K562 (cell line): Measurements from ENCODE around the gene BMI1. TPM values are rescaled to one million over a fixed set of nuclear protein-coding genes. Genes with fewer than 3 reads are reported as not detected.
A peak's percentile ranks its signal among the peaks of the same experiment; 100 is the strongest.

ENCODE experiments used
- ATAC-seq: fragments of 200-7000 bp; cut with Tn5 transposase; 3 replicates; pipeline ENCODE4 v1.9.1; 2020; ENCODE audit warnings: moderate library complexity
- BruUV-seq: library from RNA; stranded (reverse); fragments of 400-500 nt; replicated peaks from 2 replicates; lab custom pipeline; 2021; lab: Mats Ljungman, UMichigan
- CTCF ChIA-PET: fragments of 300-600 bp; formaldehyde crosslinking; extraction: SDS; loops from one replicate; lab custom pipeline; 2021; ENCODE audit warnings: low intra/inter-chr PET ratio; lab: Yijun Ruan, JAX
- POLR2A ChIA-PET: fragments of 300-600, 350-650 bp; sonication (Branson Sonifier 250); formaldehyde crosslinking; extraction: SDS; loops from one replicate; lab custom pipeline; 2021; ENCODE audit warnings: antibody characterized with exemption, inconsistent platforms; lab: Yijun Ruan, JAX
- DNase-seq, 4 experiments: peaks; one replicate each; pipeline versions ENCODE4 v3.0.0 to v3.0.0-alpha.2; 2011 to 2018; ENCODE audit warnings: low spot score in 3 of 4, mixed read lengths in 3 of 4; ENCODE audit errors: extremely low read depth in 1 of 4
- FAIRE-seq: peaks from 2 replicates; lab custom pipeline; 2011; peaks lifted over from hg19 to GRCh38; lab: Jason Lieb, UNC
- H2AFZ ChIP-seq: 2 replicates; pipeline ENCODE4 v1.6.0; 2011; ENCODE audit warnings: low read depth, low read length, control low read depth, inconsistent platforms
- H3K27ac ChIP-seq: fragments of 200-600 bp; 3 replicates; pipeline ENCODE4 v1.8.0; 2011; ENCODE audit warnings: low read depth, mild to moderate bottlenecking, control low read depth, inconsistent platforms, low read length, moderate library complexity, mixed read lengths; ENCODE audit errors: extremely low read depth
- H3K27me3 ChIP-seq, 2 experiments: fragments of 300-600 bp in 1 of 2; 2 replicates in 1 of 2; 3 replicates in 1 of 2; pipeline versions ENCODE4 v1.6.0 to v1.8.0; 2011; ENCODE audit warnings: inconsistent platforms in 2 of 2, low read length in 2 of 2, mild to moderate bottlenecking in 1 of 2, mixed read lengths in 1 of 2, moderate library complexity in 1 of 2; ENCODE audit not compliant: control insufficient read depth in 2 of 2, insufficient read depth in 2 of 2
- H3K36me3 ChIP-seq: fragments of 300-600 bp; 3 replicates; pipeline ENCODE4 v1.8.0; 2011; ENCODE audit warnings: mild to moderate bottlenecking, low read length, inconsistent platforms; ENCODE audit not compliant: control insufficient read depth, insufficient read depth
- H3K4me1 ChIP-seq, 2 experiments: fragments of 200-600 bp in 1 of 2; replicated peaks in 1 of 2; 2 replicates in 1 of 2; 3 replicates in 1 of 2; pipeline versions ENCODE4 v1.5.1 to v1.8.0; 2011; ENCODE audit warnings: inconsistent platforms in 2 of 2, low read length in 2 of 2, mild to moderate bottlenecking in 1 of 2, mixed read lengths in 1 of 2, moderate library complexity in 1 of 2; ENCODE audit not compliant: control insufficient read depth in 2 of 2, insufficient read depth in 2 of 2
- H3K4me2 ChIP-seq: 2 replicates; pipeline ENCODE4 v1.6.1; 2011; ENCODE audit warnings: low read length, control low read depth, inconsistent platforms, mixed read lengths; ENCODE audit not compliant: insufficient read depth
- H3K4me3 ChIP-seq: fragments of 200-600 bp; sonication (generic), shearing (Covaris generic); 2 replicates; pipeline ENCODE4 v1.5.1; 2016; ENCODE audit warnings: control low read depth, inconsistent platforms
- H3K79me2 ChIP-seq: fragments of 200-600 bp; 3 replicates; pipeline ENCODE4 v1.8.0; 2011; ENCODE audit warnings: low read length, inconsistent platforms; ENCODE audit not compliant: control insufficient read depth, insufficient read depth
- H3K9ac ChIP-seq, 2 experiments: 2 replicates each; pipeline versions ENCODE4 v1.6.0 to v1.6.1; 2011; ENCODE audit warnings: low read depth in 2 of 2, low read length in 2 of 2, control low read depth in 1 of 2, inconsistent platforms in 1 of 2, mild to moderate bottlenecking in 1 of 2, mixed read lengths in 1 of 2; ENCODE audit not compliant: insufficient read depth in 1 of 2
- H3K9me1 ChIP-seq: one replicate; pipeline ENCODE4 v1.6.0; 2011; ENCODE audit warnings: inconsistent platforms, mild to moderate bottlenecking, low read length, moderate library complexity; ENCODE audit not compliant: control insufficient read depth, insufficient read depth
- H3K9me3 ChIP-seq: replicated peaks from 2 replicates; pipeline ENCODE4 v1.5.1; 2011; ENCODE audit warnings: low read depth, low read length, inconsistent platforms; ENCODE audit not compliant: control insufficient read depth, insufficient read depth
- H4K20me1 ChIP-seq: replicated peaks from 2 replicates; pipeline ENCODE4 v1.6.1; 2011; ENCODE audit warnings: low read length, inconsistent platforms, mixed read lengths; ENCODE audit not compliant: control insufficient read depth, insufficient read depth
- EGR1 ChIP-seq: fragments of 450-650 bp; conservative IDR thresholded peaks from 2 replicates; pipeline ENCODE4 v1.6.1; 2017; ENCODE audit warnings: mild to moderate bottlenecking
- JUNB ChIP-seq: fragments of 450-650 bp; formaldehyde crosslinking; conservative IDR thresholded peaks from 2 replicates; pipeline ENCODE4 v1.4.0; 2020; ENCODE audit warnings: mild to moderate bottlenecking
- LARP7 ChIP-seq: fragments of 450-650 bp; IDR thresholded peaks from 2 replicates; pipeline ENCODE4 v1.6.1; 2016
- NFE2L1 ChIP-seq: fragments of 450-650 bp; IDR thresholded peaks from 2 replicates; pipeline ENCODE4 v1.6.1; 2016; ENCODE audit warnings: missing genetic modification characterization, low read depth, mild to moderate bottlenecking, missing compliant biosample characterization, moderate library complexity, borderline replicate concordance
- RBFOX2 ChIP-seq: fragments of 200-400 bp; formaldehyde crosslinking; IDR thresholded peaks from 2 replicates; pipeline ENCODE4 v1.6.1; 2017; ENCODE audit warnings: low read depth, mild to moderate bottlenecking, low read length, moderate library complexity
- RBM34 ChIP-seq: fragments of 200-400 bp; formaldehyde crosslinking; IDR thresholded peaks from 2 replicates; pipeline ENCODE4 v1.6.1; 2018; ENCODE audit warnings: low read length, borderline replicate concordance; ENCODE audit not compliant: insufficient read depth
- SIX5 ChIP-seq, 2 experiments: IDR thresholded peaks; 2 replicates each; pipeline ENCODE4 v1.6.1; 2011; ENCODE audit warnings: low read length in 2 of 2, borderline replicate concordance in 1 of 2, low read depth in 1 of 2, mild to moderate bottlenecking in 1 of 2, moderate library complexity in 1 of 2; ENCODE audit not compliant: insufficient read depth in 1 of 2
- SPI1 ChIP-seq: IDR thresholded peaks from 2 replicates; pipeline ENCODE4 v1.6.1; 2011; ENCODE audit warnings: low read depth, low read length, control low read depth, borderline replicate concordance
- TEAD2 ChIP-seq: fragments of 450-650 bp; IDR thresholded peaks from 2 replicates; pipeline ENCODE4 v1.6.1; 2016; ENCODE audit warnings: missing genetic modification characterization, control low read depth, missing compliant biosample characterization
- ZC3H4 ChIP-seq: sonication (generic); formaldehyde crosslinking; IDR thresholded peaks from 2 replicates; pipeline ENCODE4 v1.9.0; 2021; ENCODE audit warnings: missing genetic modification reagents, borderline replicate concordance
- ZNF398 ChIP-seq: fragments of 250-450 bp; sonication (Bioruptor Pico); IDR thresholded peaks from 2 replicates; pipeline ENCODE4 v1.8.0; 2021; ENCODE audit warnings: moderate library complexity, mild to moderate bottlenecking, inconsistent platforms
- ZNF41 ChIP-seq: fragments of 250-450 bp; sonication (Bioruptor Pico); conservative IDR thresholded peaks from 2 replicates; pipeline ENCODE4 v1.4.0; 2020; ENCODE audit warnings: mild to moderate bottlenecking
- WGBS: fragments of 100-300 bp; shearing (Covaris generic); methylation state at CpG from one replicate; pipeline ENCODE4 v1.1.6; 2016; ENCODE audit warnings: low coverage, mixed read lengths; ENCODE audit not compliant: insufficient coverage; ENCODE audit errors: missing lambda C conversion rate; 5-methylcytosine and 5-hydroxymethylcytosine counted together
- in situ Hi-C: fragments of 300-500 bp; cut with MboI; formaldehyde crosslinking; loops from 4 replicates; pipeline ENCODE4 v1.15.0; 2018; ENCODE audit warnings: inconsistent platforms, mixed read lengths
- intact Hi-C: fragments of 100-400 bp; cut with micrococcal nuclease; formaldehyde crosslinking; loops from 2 replicates; pipeline ENCODE4 v1.14.2; 2022
- polyA plus RNA-seq, 8 experiments: library from polyadenylated mRNA; depleted of rRNA in 4 of 8; stranded (reverse) in 5 of 8; unstranded in 3 of 8; fragments of >200 nt; fragmentation: Nextera tagmentation in 2 of 8; fragmentation: Illumina TruSeq in 1 of 8; extraction: Ambion mirVana in 2 of 8; extraction: Trizol in 1 of 8; gene quantifications; 2 replicates each; pipeline versions ENCODE4 v1.2.1 to v1.2.3, GENCODE V29; 2011 to 2014; ENCODE audit warnings: inconsistent platforms in 1 of 8, missing spikeins in 1 of 8
- total RNA-seq, 7 experiments: library from RNA; depleted of rRNA in 6 of 7; stranded (reverse); fragments of >200 nt in 6 of 7; fragmentation: Illumina TruSeq in 2 of 7; extraction: Trizol in 2 of 7; gene quantifications; 2 replicates each; pipeline versions ENCODE4 v1.2.1 to v1.2.3, GENCODE V29; 2011 to 2021; ENCODE audit warnings: low replicate concordance in 1 of 7

BMI1 gene
- total and polyA plus RNA-seq, 9 of the 15 experiments (the other 6 are each of a cell fraction or from before 2014, with no cell fraction given), result 21.4 to 103 (median 70.8) TPM

GRCh38 chr10:22332116-22332692 lies 11.3 kb downstream of the BMI1 start (continued):
- TF ChIP-seq SPI1 (no peak), NFE2L1 (no peak), ZNF41 (no peak), RBM34 (no peak), LARP7 (no peak), ZC3H4 (CRISPR knock-in tag) (no peak)
- TF ChIP-seq, all 486 proteins: peak for 0

DNA sequence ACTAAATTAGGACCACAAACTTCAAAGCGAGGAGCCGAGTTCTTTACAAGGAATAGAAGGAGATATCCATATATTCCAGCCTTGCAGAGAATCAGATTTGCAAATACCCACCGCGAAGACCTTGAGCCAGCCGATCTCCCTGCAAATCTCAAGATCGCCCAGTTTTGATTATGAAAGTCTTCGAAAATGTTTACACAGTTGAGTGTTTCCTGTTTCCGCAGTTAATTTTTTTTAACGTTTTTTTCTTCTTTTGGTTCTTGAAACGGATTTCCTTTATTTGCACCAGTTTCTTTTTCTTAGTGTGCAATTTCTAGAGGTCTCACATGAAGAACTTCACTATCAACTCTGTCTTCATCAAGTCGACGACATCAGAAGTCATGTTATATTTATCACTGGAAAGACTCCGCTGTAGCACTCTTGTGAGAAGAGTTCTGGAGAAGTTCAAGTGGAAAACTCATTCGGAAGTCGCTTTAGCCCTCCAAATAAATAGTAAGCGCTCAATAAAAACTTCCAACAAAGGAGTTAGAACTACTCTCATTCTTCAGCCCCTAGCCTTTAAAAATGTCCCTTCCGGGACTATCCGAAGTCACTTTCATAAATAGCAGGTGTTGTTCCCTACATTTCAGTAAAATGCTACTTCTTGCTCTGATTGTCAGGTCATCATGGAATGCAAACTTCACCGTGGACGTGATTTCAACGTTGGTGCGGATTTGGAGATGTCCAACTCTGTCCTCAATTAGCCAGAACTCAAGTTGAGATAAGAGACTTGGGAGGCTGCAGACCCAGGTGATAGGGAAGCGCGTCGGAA lies 12.5 kb downstream of the BMI1 start:
- Histone ChIP-seq H3K27me3 (no peaks in the 10 kb centered on the region), H3K79me2 (no peaks in the 10 kb centered on the region), H4K20me1 (no peaks in the 10 kb centered on the region), H3K27ac (no peak overlapping the region), H3K9me3 (peaks cover 3% of the 10 kb centered on the region; the same call in 1 of the 2 replicates), H2AFZ (no peak overlapping the region), H3K4me3 (no peak overlapping the region), H3K9me1 (no peaks in the 10 kb centered on the region), H3K4me2 (no peak overlapping the region), H3K9ac (no peak overlapping the region), H3K4me1 (peaks cover 0 to under 1% of the 10 kb centered on the region in 2 experiments; a peak in 1 of 5 replicates), H3K36me3 (peaks cover 31% of the 10 kb centered on the region)
- ATAC-seq (no peak), DNase-seq (no peak), FAIRE-seq (peak; percentile 49)
- 94% methylated on average over 25 of the region's 25 CpGs for WGBS
- in situ Hi-C loops, result no loop called here
- ChIA-PET POLR2A (no interaction called here), CTCF (no interaction called here)
- no TSS peak for BruUV-seq
- TF ChIP-seq ZNF398 (no peak), SIX5 (IDR thresholded peaks at IDR 0.05; ENCODE audit: borderline replicate concordance in 1 of 2, insufficient read depth in 1 of 2, low read depth in 1 of 2, low read length in 2 of 2) (no peak), RBFOX2 (no peak), TEAD2 (no peak), JUNB (no peak), EGR1 (no peak)
- intact Hi-C loops, result no loop called here
